Measurements from ENCODE around the gene TIGD1.

DNA sequence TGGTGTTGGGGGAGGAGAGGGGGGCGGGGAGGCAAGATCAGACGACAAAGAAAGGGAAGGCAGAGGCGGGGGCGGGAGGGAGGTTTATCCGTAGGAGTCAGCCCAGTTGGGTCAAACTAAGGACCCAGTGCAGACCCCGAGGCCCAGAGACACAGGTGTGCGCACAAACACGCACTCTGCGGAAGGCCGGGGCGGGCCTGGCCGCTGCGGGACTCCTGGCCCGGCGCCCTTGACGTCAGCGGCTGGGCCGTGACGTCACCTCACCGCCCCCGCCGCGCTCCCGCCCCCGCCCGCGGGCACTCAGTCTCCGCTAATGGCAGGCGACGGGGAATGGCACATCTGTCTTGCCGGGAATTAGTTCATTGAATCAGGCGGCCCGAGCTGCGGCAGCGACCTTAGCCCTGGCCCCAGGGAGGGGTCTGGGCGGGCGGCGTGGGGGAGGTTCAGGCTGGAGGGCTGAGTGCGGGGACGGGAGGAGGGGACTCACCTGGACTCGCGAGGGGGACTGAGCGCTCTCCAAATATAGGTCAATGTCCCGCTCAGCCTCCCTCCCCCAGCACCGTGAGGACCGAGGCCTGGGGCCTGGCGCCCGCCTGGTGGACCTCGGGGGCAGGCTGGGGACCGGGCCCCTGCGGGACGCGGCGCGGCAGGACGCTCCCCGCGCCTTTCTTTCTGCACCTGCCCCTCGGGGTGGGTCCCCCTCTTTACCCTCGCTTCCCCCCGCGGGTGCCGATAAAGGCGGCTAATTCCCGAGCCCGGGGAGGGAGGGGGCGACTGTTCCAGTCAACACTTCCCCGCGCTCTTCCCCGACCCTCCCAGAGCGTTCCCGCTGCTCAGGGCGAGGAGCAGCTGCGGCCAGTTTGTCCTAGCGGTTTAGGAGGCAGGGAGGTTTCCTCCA, 47.2 kb downstream of the TIGD1 start:
- TF ChIP-seq, protein P1, sequence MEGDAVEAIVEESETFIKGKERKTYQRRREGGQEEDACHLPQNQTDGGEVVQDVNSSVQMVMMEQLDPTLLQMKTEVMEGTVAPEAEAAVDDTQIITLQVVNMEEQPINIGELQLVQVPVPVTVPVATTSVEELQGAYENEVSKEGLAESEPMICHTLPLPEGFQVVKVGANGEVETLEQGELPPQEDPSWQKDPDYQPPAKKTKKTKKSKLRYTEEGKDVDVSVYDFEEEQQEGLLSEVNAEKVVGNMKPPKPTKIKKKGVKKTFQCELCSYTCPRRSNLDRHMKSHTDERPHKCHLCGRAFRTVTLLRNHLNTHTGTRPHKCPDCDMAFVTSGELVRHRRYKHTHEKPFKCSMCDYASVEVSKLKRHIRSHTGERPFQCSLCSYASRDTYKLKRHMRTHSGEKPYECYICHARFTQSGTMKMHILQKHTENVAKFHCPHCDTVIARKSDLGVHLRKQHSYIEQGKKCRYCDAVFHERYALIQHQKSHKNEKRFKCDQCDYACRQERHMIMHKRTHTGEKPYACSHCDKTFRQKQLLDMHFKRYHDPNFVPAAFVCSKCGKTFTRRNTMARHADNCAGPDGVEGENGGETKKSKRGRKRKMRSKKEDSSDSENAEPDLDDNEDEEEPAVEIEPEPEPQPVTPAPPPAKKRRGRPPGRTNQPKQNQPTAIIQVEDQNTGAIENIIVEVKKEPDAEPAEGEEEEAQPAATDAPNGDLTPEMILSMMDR (IDR thresholded peaks at IDR 0.05) = no peak
- no peak for TF ChIP-seq POLR2A (IDR thresholded peaks at IDR 0.05)

Data from body of pancreas (tissue), 4 donors.